CD4-positive, alpha-beta T cell treated with Interleukin-2 at 100 ng/mL for 4 hours (primary cell): ENCODE results near the gene NOTCH2.

ENCODE experiments used
- DNase-seq: peaks from one replicate; pipeline ENCODE4 v3.0.0-alpha.2; 2020; ENCODE audit warnings: low spot score

NOTCH2 gene

GRCh38 chr1:119941392-119941791, 128.1 kb downstream of the NOTCH2 start:
- no peak for DNase-seq

- DNase-seq: no peak
Observed at GRCh38 chr1:119940697-119941096, 128.8 kb downstream of the NOTCH2 start.

GRCh38 chr1:119937198-119937597, 132.3 kb downstream of the NOTCH2 start:
- DNase-seq: no peak

- DNase-seq: no peak
Observed at GRCh38 chr1:119935915-119936314, 133.5 kb downstream of the NOTCH2 start.

- DNase-seq: no peak
Observed at GRCh38 chr1:119935373-119935772, 134.1 kb downstream of the NOTCH2 start.

GRCh38 chr1:119933397-119933796, 136.1 kb downstream of the NOTCH2 start:
- DNase-seq: no peak

- no peak for DNase-seq
Observed at GRCh38 chr1:119929643-119930315, 139.7 kb downstream of the NOTCH2 start.

- no peak for DNase-seq
Observed at GRCh38 chr1:119926553-119926952, 142.9 kb downstream of the NOTCH2 start.

GRCh38 chr1:119924948-119925898, 144.2 kb downstream of the NOTCH2 start:
- no peak for DNase-seq

- no peak for DNase-seq
Observed at GRCh38 chr1:119920104-119920968, 149.1 kb downstream of the NOTCH2 start.

- DNase-seq: no peak
Observed at GRCh38 chr1:119919241-119919640, 150.2 kb downstream of the NOTCH2 start.

- no peak for DNase-seq
Observed at GRCh38 chr1:119918301-119918700, 151.2 kb downstream of the NOTCH2 start.

GRCh38 chr1:119917304-119918055, 152.0 kb downstream of the NOTCH2 start:
- no peak for DNase-seq

- DNase-seq: no peak
Observed at GRCh38 chr1:119915517-119915916, 153.9 kb downstream of the NOTCH2 start.

GRCh38 chr1:119914071-119914470, 155.4 kb downstream of the NOTCH2 start:
- DNase-seq: no peak

- no peak for DNase-seq
Observed at GRCh38 chr1:119912963-119913362, 156.5 kb downstream of the NOTCH2 start.

- no peak for DNase-seq
Observed at GRCh38 chr1:119911775-119912174, 157.7 kb downstream of the NOTCH2 start.

- no peak for DNase-seq
Observed at GRCh38 chr1:119910618-119911017, 158.8 kb downstream of the NOTCH2 start.

GRCh38 chr1:119909890-119910596, 159.4 kb downstream of the NOTCH2 start:
- no peak for DNase-seq

- no peak for DNase-seq
Observed at GRCh38 chr1:119908661-119909060, 160.8 kb downstream of the NOTCH2 start.
